ENCODE data around the gene MICU2.
"Not testable (repeated sequence)": the region's sequence is repeated elsewhere in the genome, so short reads cannot be mapped to it uniquely, and the experiment has no call there.

The MICU2 gene

GRCh38 chr13:21590665-21591456 lies 13.1 kb downstream of the MICU2 start:
- DNase-seq, result not testable (repeated sequence)

- no peak for DNase-seq
Observed at GRCh38 chr13:21590231-21590630, 13.7 kb downstream of the MICU2 start.

- not testable (repeated sequence) for DNase-seq
Observed at GRCh38 chr13:21589510-21589909, 14.5 kb downstream of the MICU2 start.

- DNase-seq, result not testable (repeated sequence)
Observed at GRCh38 chr13:21588411-21588810, 15.6 kb downstream of the MICU2 start.

GRCh38 chr13:21584973-21585592 lies 18.9 kb downstream of the MICU2 start:
- DNase-seq, result no peak

- DNase-seq, result no peak
Observed at GRCh38 chr13:21583478-21583877, 20.5 kb downstream of the MICU2 start.

GRCh38 chr13:21580736-21581135 lies 23.2 kb downstream of the MICU2 start:
- no peak for DNase-seq

- DNase-seq, result no peak
Observed at GRCh38 chr13:21579754-21580316, 24.1 kb downstream of the MICU2 start.

- DNase-seq, result no peak
Observed at GRCh38 chr13:21578748-21579147, 25.2 kb downstream of the MICU2 start.

- DNase-seq, result no peak
Observed at GRCh38 chr13:21576426-21576825, 27.5 kb downstream of the MICU2 start.

- no peak for DNase-seq
Observed at GRCh38 chr13:21573920-21574712, 29.9 kb downstream of the MICU2 start.

GRCh38 chr13:21569686-21570085 lies 34.3 kb downstream of the MICU2 start:
- no peak for DNase-seq

- DNase-seq, result no peak
Observed at GRCh38 chr13:21568854-21569253, 35.1 kb downstream of the MICU2 start.

GRCh38 chr13:21567714-21568113 lies 36.3 kb downstream of the MICU2 start:
- DNase-seq, result no peak

- DNase-seq, result no peak
Observed at GRCh38 chr13:21557995-21558394, 46.0 kb downstream of the MICU2 start.

GRCh38 chr13:21556051-21556450 lies 47.9 kb downstream of the MICU2 start:
- DNase-seq, result no peak

- not testable (repeated sequence) for DNase-seq
Observed at GRCh38 chr13:21553261-21553660, 50.7 kb downstream of the MICU2 start.

GRCh38 chr13:21550918-21551317 lies 53.1 kb downstream of the MICU2 start:
- no peak for DNase-seq

GRCh38 chr13:21549633-21550032 lies 54.3 kb downstream of the MICU2 start:
- DNase-seq, result no peak

GRCh38 chr13:21548577-21548976 lies 55.4 kb downstream of the MICU2 start:
- DNase-seq, result no peak

GRCh38 chr13:21546372-21546771 lies 57.6 kb downstream of the MICU2 start:
- no peak for DNase-seq

- no peak for DNase-seq
Observed at GRCh38 chr13:21544515-21544914, 59.5 kb downstream of the MICU2 start.

GRCh38 chr13:21542563-21542962 lies 61.4 kb downstream of the MICU2 start:
- no peak for DNase-seq
